Spleen (tissue), 11 donors: ENCODE data around the gene SRXN1. TPM values are rescaled to one million over a fixed set of nuclear protein-coding genes. Genes with fewer than 3 reads are reported as not detected.

Experiments
- DNase-seq: peaks from one replicate; pipeline ENCODE4 v3.0.0-alpha.2; 2020
- H3K27ac ChIP-seq, 8 donors: fragments of 200-600 bp; sonication (generic) in 7 of 8; 1 replicate in 4 of 8; 2 replicates in 4 of 8; pipeline versions ENCODE4 v1.5.0 to v1.8.0; 2016 to 2021; ENCODE audit warnings: inconsistent platforms in 4 of 8, mild to moderate bottlenecking in 4 of 8, moderate library complexity in 1 of 8
- H3K27me3 ChIP-seq, 7 donors: fragments of 200-600 bp; sonication (generic) in 6 of 7; replicated peaks in 1 of 7; 1 replicate in 4 of 7; 2 replicates in 3 of 7; pipeline versions ENCODE4 v1.5.0 to v1.8.0; 2016 to 2021; ENCODE audit warnings: inconsistent platforms in 3 of 7, mild to moderate bottlenecking in 1 of 7
- H3K36me3 ChIP-seq, 6 donors: fragments of 200-600 bp; sonication (generic) in 5 of 6; 1 replicate in 4 of 6; 2 replicates in 2 of 6; pipeline versions ENCODE4 v1.5.0 to v1.8.0; 2016 to 2021; ENCODE audit warnings: inconsistent platforms in 2 of 6
- H3K4me1 ChIP-seq, 6 donors: fragments of 200-600 bp; sonication (generic) in 5 of 6; 1 replicate in 3 of 6; 2 replicates in 3 of 6; pipeline versions ENCODE4 v1.5.0 to v1.8.0; 2016 to 2021; ENCODE audit warnings: inconsistent platforms in 3 of 6
- H3K4me3 ChIP-seq, 8 donors: fragments of 200-600 bp; sonication (generic) in 7 of 8; 1 replicate in 4 of 8; 2 replicates in 4 of 8; pipeline versions ENCODE4 v1.5.0 to v1.8.0; 2016 to 2021; ENCODE audit warnings: inconsistent platforms in 4 of 8, mild to moderate bottlenecking in 4 of 8, moderate library complexity in 2 of 8
- H3K9me3 ChIP-seq, 8 donors: fragments of 200-600 bp; sonication (generic) in 7 of 8; 1 replicate in 4 of 8; 2 replicates in 4 of 8; pipeline versions ENCODE4 v1.5.0 to v1.8.0; 2016 to 2021; ENCODE audit warnings: inconsistent platforms in 4 of 8
- CTCF ChIP-seq, 11 experiments: fragments of 200-600 bp in 7 of 11; fragments of 450-650 bp in 4 of 11; sonication (generic) in 4 of 11; IDR thresholded peaks in 8 of 11; conservative IDR thresholded peaks in 3 of 11; 1 replicate in 7 of 11; 2 replicates in 4 of 11; pipeline versions ENCODE4 v1.4.0 to v1.8.0; 2016 to 2021; ENCODE audit warnings: antibody characterized with exemption in 11 of 11, inconsistent platforms in 4 of 11, mild to moderate bottlenecking in 1 of 11
- POLR2A ChIP-seq, 3 donors: fragments of 450-650 bp; IDR thresholded peaks; one replicate each; pipeline ENCODE4 v1.5.1; 2017; ENCODE audit warnings: antibody characterized with exemption in 3 of 3, mild to moderate bottlenecking in 1 of 3
- POLR2AphosphoS5 ChIP-seq, 3 donors: sonication (generic); formaldehyde crosslinking; IDR thresholded peaks; one replicate each; pipeline ENCODE4 v1.5.1; 2017; ENCODE audit warnings: antibody characterized with exemption in 3 of 3
- whole genome bisulfite sequencing, 5 donors: extraction: QIAGEN DNeasy Blood & Tissue Kit in 3 of 5; methylation state at CpG; one replicate each; pipeline versions ENCODE4 v1.1.5 to v1.1.7; 2013 to 2018; 5-methylcytosine and 5-hydroxymethylcytosine counted together
- intact Hi-C: fragments of 100-400 bp; cut with DNase I; formaldehyde crosslinking; loops from one replicate; pipeline ENCODE4 v1.15.0; 2023; ENCODE audit warnings: low total_unique reads
- polyA plus RNA-seq, 3 donors: library from polyadenylated mRNA; stranded (reverse); fragments of 200-250 nt; gene quantifications; one replicate each; pipeline ENCODE4 v1.2.1, GENCODE V29; 2013
- total RNA-seq, 7 donors: library from RNA; depleted of rRNA in 3 of 7; stranded (reverse); fragments of >200 nt in 3 of 7; fragmentation: NEBNext Ultra II Directional in 4 of 7; extraction: Animal tissue kit (Norgen Biotek cat#: 25700) in 4 of 7; gene quantifications; one replicate each; pipeline versions ENCODE4 v1.1.0 to v1.2.1, GENCODE V29; 2016 to 2021
- donor health status: healthy with polysubstance abuse.
- donor health status: DM: no; HTN: no; CAD: no; lungs with moderate emphysema.
- donor health status: DM: no; HTN: no; CAD: no.
- donor health status: Bipolar disorder and iron deficiency.
- donor health status: healthy.
- donor health status: DM: no; HTN: no; CAD: no.
- donor health status: DM: yes; HTN: yes; CAD: no.

Gene SRXN1
- total and polyA plus RNA-seq, 10 donors, result 4.5 to 31.3 (median 12.7) TPM

DNA sequence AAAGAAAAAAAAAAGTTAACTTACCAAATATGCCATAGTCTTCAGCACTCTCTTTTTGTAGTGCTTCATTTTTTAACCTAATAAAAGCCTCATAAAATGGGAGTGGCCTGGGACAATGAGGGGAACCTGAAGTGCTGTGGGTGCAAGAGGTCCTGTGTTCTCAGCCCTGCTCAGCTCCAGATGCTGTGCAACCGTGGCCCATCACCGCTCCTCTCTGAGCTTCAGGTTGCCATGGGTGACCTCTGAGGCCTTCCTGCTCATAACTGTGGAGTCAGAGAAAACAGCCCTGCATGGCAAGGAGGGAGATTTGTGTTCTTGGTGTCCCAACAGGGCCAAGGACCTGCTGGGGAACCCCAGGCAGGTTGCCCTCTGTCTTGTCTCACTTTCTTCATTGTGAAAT, 52.9 kb downstream of the SRXN1 start:
- WGBS, 5 donors, result 84 to 96% (median 89%) methylated on average over 2 of the region's 2 CpGs
- DNase-seq, result no peak
- no peaks in the 10 kb centered on the region for H3K9me3 ChIP-seq
- H3K27ac ChIP-seq, result no peak overlapping the region
- TF ChIP-seq POLR2A (IDR thresholded peaks at IDR 0.05) (no peak), POLR2AphosphoS5 (IDR thresholded peaks at IDR 0.05) (no peak), CTCF (IDR thresholded peaks at IDR 0.05 in 8 of 11, conservative IDR thresholded peaks at IDR 0.05 in 3 of 11) (no peak)
- H3K4me1 ChIP-seq, result peaks cover 0 to 9% (median 2%) of the 10 kb centered on the region in 6 donors
- no peaks in the 10 kb centered on the region for H3K36me3 ChIP-seq
- H3K27me3 ChIP-seq, result peaks cover 0 to 25% (median 5%) of the 10 kb centered on the region in 7 donors
- intact Hi-C loops, result no loop called here
- no peak overlapping the region for H3K4me3 ChIP-seq

GRCh38 chr20:598133-598850, 54.7 kb downstream of the SRXN1 start:
- 82 to 85% (median 84%) methylated on average over 10 to 13 of the region's 13 CpGs for WGBS, 5 donors
- no peak for DNase-seq
- H3K27ac ChIP-seq, result no peak overlapping the region
- H3K4me3 ChIP-seq, result no peak overlapping the region
- H3K27me3 ChIP-seq, result peaks cover 0 to 33% (median 8%) of the 10 kb centered on the region in 7 donors
- H3K36me3 ChIP-seq, result no peaks in the 10 kb centered on the region
- H3K4me1 ChIP-seq, result peaks cover 0 to 9% (median 2%) of the 10 kb centered on the region in 6 donors
- no peaks in the 10 kb centered on the region for H3K9me3 ChIP-seq
- TF ChIP-seq CTCF (IDR thresholded peaks at IDR 0.05 in 8 of 11, conservative IDR thresholded peaks at IDR 0.05 in 3 of 11), result no peak
- no peak for TF ChIP-seq POLR2AphosphoS5 (IDR thresholded peaks at IDR 0.05)
- no peak for TF ChIP-seq POLR2A (IDR thresholded peaks at IDR 0.05)
- intact Hi-C loops, result no loop called here

DNA sequence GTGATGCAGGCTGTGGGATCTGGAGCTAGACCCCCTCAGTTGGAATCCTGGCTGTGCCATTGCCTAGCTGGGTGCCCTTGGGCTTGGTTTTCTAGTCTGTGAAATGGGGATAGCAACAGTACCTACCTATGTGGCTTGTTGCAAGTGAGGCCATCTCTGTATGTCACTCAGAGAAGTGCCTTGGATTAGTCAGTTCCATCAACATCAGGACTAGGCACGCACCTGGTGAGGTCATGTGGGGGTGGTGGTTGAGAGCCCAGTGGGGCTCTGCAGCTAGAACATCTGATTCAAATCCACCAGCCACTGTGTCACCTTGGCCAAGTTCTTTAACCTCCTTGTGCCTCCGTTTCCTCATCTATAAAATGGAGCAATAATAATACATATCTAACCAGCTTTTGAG, 55.4 kb downstream of the SRXN1 start:
- no peaks in the 10 kb centered on the region for H3K9me3 ChIP-seq
- peaks cover 0 to 37% (median 8%) of the 10 kb centered on the region in 7 donors for H3K27me3 ChIP-seq
- TF ChIP-seq POLR2AphosphoS5 (IDR thresholded peaks at IDR 0.05) (no peak), POLR2A (IDR thresholded peaks at IDR 0.05) (no peak), CTCF (IDR thresholded peaks at IDR 0.05 in 8 of 11, conservative IDR thresholded peaks at IDR 0.05 in 3 of 11) (no peak)
- 81 to 94% (median 93%) methylated on average over 2 of the region's 2 CpGs for WGBS, 5 donors
- no peak overlapping the region for H3K27ac ChIP-seq
- intact Hi-C loops, result no loop called here
- H3K4me1 ChIP-seq, result peaks cover 0 to 8% (median 2%) of the 10 kb centered on the region in 6 donors
- no peaks in the 10 kb centered on the region for H3K36me3 ChIP-seq
- no peak overlapping the region for H3K4me3 ChIP-seq
- no peak for DNase-seq

Other genes with a start within 250 kb of the SRXN1 start
- 100 to 1,000 TPM in 4 of 7 donors, 10 to 100 TPM in 3; 90.2 to 124 (median 105) TPM for gene RBCK1, start 244.9 kb downstream of the SRXN1 start, total RNA-seq
- 100 to 1,000 TPM in 1 of 3 donors, 10 to 100 TPM in 2; 78.6 to 152 (median 98.9) TPM for gene RBCK1, start 244.9 kb downstream of the SRXN1 start, polyA plus RNA-seq
- gene TBC1D20, start 190.7 kb downstream of the SRXN1 start, total RNA-seq, result 10 to 100 TPM; 30.6 to 41.0 (median 34.8) TPM
- gene TBC1D20, start 190.7 kb downstream of the SRXN1 start, polyA plus RNA-seq, result 10 to 100 TPM in 2 of 3 donors, 1 to 10 TPM in 1; 9.2 to 15.1 (median 10.3) TPM
- gene CSNK2A1, start 109.4 kb downstream of the SRXN1 start, total RNA-seq, result 10 to 100 TPM; 80.2 to 92.9 (median 88.8) TPM
- 10 to 100 TPM; 16.4 to 25.6 (median 19.5) TPM for gene CSNK2A1, start 109.4 kb downstream of the SRXN1 start, polyA plus RNA-seq
- under 1 TPM in 1 of 7 donors, not detected in 6; 0.22 TPM for gene TCF15, start 42.9 kb downstream of the SRXN1 start, total RNA-seq
- gene TCF15, start 42.9 kb downstream of the SRXN1 start, polyA plus RNA-seq, result under 1 TPM in 2 of 3 donors, not detected in 1; 0.06 to 0.21 TPM
- gene SCRT2, start 22.6 kb upstream of the SRXN1 start, total RNA-seq, result under 1 TPM in 1 of 7 donors, not detected in 6; 0.09 TPM
- gene SCRT2, start 22.6 kb upstream of the SRXN1 start, polyA plus RNA-seq, result not detected
- gene SLC52A3, start 115.3 kb upstream of the SRXN1 start, total RNA-seq, result under 1 TPM in 4 of 7 donors, not detected in 3; 0.17 to 0.44 (median 0.27) TPM
- gene SLC52A3, start 115.3 kb upstream of the SRXN1 start, polyA plus RNA-seq, result under 1 TPM; 0.03 to 0.08 (median 0.04) TPM
- gene FAM110A, start 180.5 kb upstream of the SRXN1 start, total RNA-seq, result 10 to 100 TPM; 19.7 to 32.0 (median 25.7) TPM
- gene FAM110A, start 180.5 kb upstream of the SRXN1 start, polyA plus RNA-seq, result 10 to 100 TPM; 11.3 to 21.0 (median 12.5) TPM